GM23338 (cell line): ENCODE results near the gene GPX7. TPM values are rescaled to one million over a fixed set of nuclear protein-coding genes. Genes with fewer than 3 reads are reported as not detected.

Source experiments
- ATAC-seq: fragments of 200-7000 bp; cut with Tn5 transposase; 3 replicates; pipeline ENCODE4 v1.9.1; 2020
- DNase-seq: peaks from one replicate; pipeline ENCODE4 v3.0.0-alpha.2; 2015; ENCODE audit warnings: low spot score
- H2AFZ ChIP-seq: fragments of 200-600 bp; sonication (generic); 2 replicates; pipeline ENCODE4 v1.8.0; 2016; ENCODE audit warnings: antibody characterized with exemption, mild to moderate bottlenecking, moderate library complexity
- H3F3A ChIP-seq: fragments of 200-600 bp; sonication (generic); replicated peaks from 2 replicates; pipeline ENCODE4 v1.8.0; 2017; ENCODE audit warnings: antibody characterized with exemption, mixed run types, low read depth
- H3K27ac ChIP-seq: fragments of 200-600 bp; sonication (generic); 2 replicates; pipeline ENCODE4 v1.6.1; 2016; ENCODE audit warnings: low read depth
- H3K27me3 ChIP-seq: fragments of 200-600 bp; sonication (generic); 2 replicates; pipeline ENCODE4 v1.8.0; 2016; ENCODE audit warnings: mild to moderate bottlenecking, mixed run types, moderate library complexity; ENCODE audit not compliant: insufficient read depth
- H3K36me3 ChIP-seq: fragments of 200-600 bp; sonication (generic); 2 replicates; pipeline ENCODE4 v1.8.0; 2016; ENCODE audit warnings: mild to moderate bottlenecking; ENCODE audit not compliant: insufficient read depth
- H3K4me1 ChIP-seq: fragments of 200-600 bp; sonication (generic); 2 replicates; pipeline ENCODE4 v1.8.0; 2016; ENCODE audit warnings: mild to moderate bottlenecking, moderate library complexity; ENCODE audit not compliant: insufficient read depth
- H3K4me2 ChIP-seq: fragments of 200-600 bp; sonication (generic); 2 replicates; pipeline ENCODE4 v1.7.1; 2017; ENCODE audit warnings: mixed run types
- H3K4me3 ChIP-seq: fragments of 200-600 bp; sonication (generic); 2 replicates; pipeline ENCODE4 v1.6.1; 2016; ENCODE audit warnings: mixed run types
- H3K79me2 ChIP-seq: fragments of 200-600 bp; sonication (generic); replicated peaks from 2 replicates; pipeline ENCODE4 v1.8.0; 2017; ENCODE audit warnings: mild to moderate bottlenecking; ENCODE audit not compliant: insufficient read depth
- H3K9me2 ChIP-seq: fragments of 200-600 bp; sonication (generic); 2 replicates; pipeline ENCODE4 v1.8.0; 2017; ENCODE audit not compliant: insufficient read depth
- H4K20me1 ChIP-seq: fragments of 200-600 bp; sonication (generic); replicated peaks from 2 replicates; pipeline ENCODE4 v1.8.0; 2017; ENCODE audit warnings: mild to moderate bottlenecking; ENCODE audit not compliant: insufficient read depth
- H3K27ac Mint-ChIP-seq: 2 replicates; pipeline ENCODE4 v1.8.0; 2020; ENCODE audit warnings: inconsistent platforms, mild to moderate bottlenecking, moderate library complexity, mixed read lengths
- H3K27me3 Mint-ChIP-seq: 3 replicates; pipeline ENCODE4 v1.8.0; 2022; ENCODE audit warnings: low read depth, mild to moderate bottlenecking, moderate library complexity, mixed read lengths, inconsistent platforms; ENCODE audit not compliant: insufficient read depth, poor library complexity
- H3K36me3 Mint-ChIP-seq: 3 replicates; pipeline ENCODE4 v1.8.0; 2021; ENCODE audit warnings: low read depth, mild to moderate bottlenecking, inconsistent platforms, moderate library complexity, mixed read lengths
- H3K4me1 Mint-ChIP-seq: 3 replicates; pipeline ENCODE4 v1.8.0; 2020; ENCODE audit warnings: mild to moderate bottlenecking, inconsistent platforms, mixed read lengths
- H3K4me3 Mint-ChIP-seq: 3 replicates; pipeline ENCODE4 v1.8.0; 2021; ENCODE audit warnings: moderate library complexity, mild to moderate bottlenecking, inconsistent platforms, mixed read lengths
- H3K9me3 Mint-ChIP-seq: 3 replicates; pipeline ENCODE4 v1.8.0; 2020; ENCODE audit warnings: moderate library complexity, mild to moderate bottlenecking, inconsistent platforms, mixed read lengths
- EZH2phosphoT487 ChIP-seq: fragments of 200-600 bp; sonication (generic); IDR thresholded peaks from one replicate; pipeline ENCODE4 v1.8.1; 2018; ENCODE audit warnings: antibody characterized with exemption; ENCODE audit not compliant: unreplicated experiment
- JUNB ChIP-seq: IDR thresholded peaks from one replicate; pipeline ENCODE4 v1.6.1; 2016; ENCODE audit warnings: antibody characterized with exemption; ENCODE audit not compliant: unreplicated experiment
- POLR2AphosphoS5 ChIP-seq: IDR thresholded peaks from 2 replicates; pipeline ENCODE4 v1.6.1; 2016; ENCODE audit warnings: antibody characterized with exemption, low read depth
- REST ChIP-seq: IDR thresholded peaks from one replicate; pipeline ENCODE4 v1.6.1; 2018; ENCODE audit warnings: antibody characterized with exemption; ENCODE audit not compliant: unreplicated experiment
- STAT1 ChIP-seq: IDR thresholded peaks from one replicate; pipeline ENCODE4 v1.6.1; 2016; ENCODE audit warnings: antibody characterized with exemption; ENCODE audit not compliant: unreplicated experiment
- ZNF114 ChIP-seq: fragments of 250-450 bp; sonication (Bioruptor Pico); IDR thresholded peaks from 2 replicates; pipeline ENCODE4 v1.5.0; 2020; ENCODE audit warnings: mild to moderate bottlenecking, moderate library complexity
- ZNF331 ChIP-seq: fragments of 250-450 bp; sonication (Bioruptor Pico); IDR thresholded peaks from 2 replicates; pipeline ENCODE4 v1.5.0; 2020; ENCODE audit warnings: low read depth, mild to moderate bottlenecking, moderate library complexity
- polyA plus RNA-seq: library from polyadenylated mRNA; unstranded; fragments of >200 nt; fragmentation: Nextera tagmentation; extraction: Ambion mirVana; gene quantifications from 2 replicates; pipeline ENCODE4 v1.2.1, GENCODE V29; 2016
- total RNA-seq: library from RNA; depleted of rRNA; stranded (reverse); fragments of >200 nt; shearing (Covaris generic); gene quantifications from 2 replicates; pipeline ENCODE4 v1.2.3, GENCODE V29; 2014

Gene GPX7
- total and polyA plus RNA-seq, 2 experiments from 2014 or later: 12.8 to 20.9 TPM

- no peak overlapping the region for H3K4me3 Mint-ChIP-seq
- no peaks in the 10 kb centered on the region for H3K36me3 Mint-ChIP-seq
- Histone ChIP-seq H3K27ac (no peak overlapping the region), H4K20me1 (no peaks in the 10 kb centered on the region), H3K9me2 (no peaks in the 10 kb centered on the region), H3K36me3 (no peaks in the 10 kb centered on the region), H3K27me3 (no peaks in the 10 kb centered on the region), H3K4me2 (no peak overlapping the region), H3F3A (no peaks in the 10 kb centered on the region), H3K4me1 (no peaks in the 10 kb centered on the region), H3K79me2 (no peaks in the 10 kb centered on the region), H2AFZ (no peak overlapping the region), H3K4me3 (no peak overlapping the region)
- H3K27me3 Mint-ChIP-seq: no peaks in the 10 kb centered on the region
- ATAC-seq (no peak), DNase-seq (no peak)
- H3K9me3 Mint-ChIP-seq: peaks cover 12% of the 10 kb centered on the region; the same call in 2 of the 3 replicates
- no peaks in the 10 kb centered on the region for H3K4me1 Mint-ChIP-seq
- H3K27ac Mint-ChIP-seq: no peak overlapping the region
- TF ChIP-seq ZNF331 (CRISPR knock-in tag) (no peak), JUNB (no peak), STAT1 (no peak)
Observed at GRCh38 chr1:52621950-52622349, 19.8 kb downstream of the GPX7 start.

GRCh38 chr1:52623812-52624211 lies 21.6 kb downstream of the GPX7 start:
- no peak for ATAC-seq
- no peaks in the 10 kb centered on the region for H3K36me3 Mint-ChIP-seq

More at GRCh38 chr1:52623812-52624211, 21.6 kb downstream of the GPX7 start:
- TF ChIP-seq ZNF114 (CRISPR knock-in tag) (no peak), POLR2AphosphoS5 (no peak), EZH2phosphoT487 (no peak), STAT1 (no peak), REST (no peak)
- Histone ChIP-seq H4K20me1 (no peaks in the 10 kb centered on the region), H3K4me1 (peaks cover 1% of the 10 kb centered on the region; the same call in 1 of the 2 replicates), H3K9me2 (no peaks in the 10 kb centered on the region), H3K4me2 (no peak overlapping the region), H2AFZ (no peak overlapping the region), H3K4me3 (no peak overlapping the region), H3K27me3 (no peaks in the 10 kb centered on the region), H3F3A (no peaks in the 10 kb centered on the region), H3K36me3 (no peaks in the 10 kb centered on the region), H3K79me2 (no peaks in the 10 kb centered on the region), H3K27ac (no peak overlapping the region)
- Mint-ChIP-seq H3K4me1 (no peaks in the 10 kb centered on the region), H3K27me3 (peaks cover 2% of the 10 kb centered on the region), H3K4me3 (no peak overlapping the region), H3K27ac (no peak overlapping the region), H3K9me3 (peaks cover 12% of the 10 kb centered on the region; the same call in 2 of the 3 replicates)
- no peak for DNase-seq
